NK-92 (cell line): ENCODE data around the gene SOCS7.

Source experiments
- DNase-seq: peaks from one replicate; lab custom pipeline; 2025; ENCODE audit not compliant: unreplicated experiment; lab: John Stamatoyannopoulos, UW

SOCS7 gene

DNA sequence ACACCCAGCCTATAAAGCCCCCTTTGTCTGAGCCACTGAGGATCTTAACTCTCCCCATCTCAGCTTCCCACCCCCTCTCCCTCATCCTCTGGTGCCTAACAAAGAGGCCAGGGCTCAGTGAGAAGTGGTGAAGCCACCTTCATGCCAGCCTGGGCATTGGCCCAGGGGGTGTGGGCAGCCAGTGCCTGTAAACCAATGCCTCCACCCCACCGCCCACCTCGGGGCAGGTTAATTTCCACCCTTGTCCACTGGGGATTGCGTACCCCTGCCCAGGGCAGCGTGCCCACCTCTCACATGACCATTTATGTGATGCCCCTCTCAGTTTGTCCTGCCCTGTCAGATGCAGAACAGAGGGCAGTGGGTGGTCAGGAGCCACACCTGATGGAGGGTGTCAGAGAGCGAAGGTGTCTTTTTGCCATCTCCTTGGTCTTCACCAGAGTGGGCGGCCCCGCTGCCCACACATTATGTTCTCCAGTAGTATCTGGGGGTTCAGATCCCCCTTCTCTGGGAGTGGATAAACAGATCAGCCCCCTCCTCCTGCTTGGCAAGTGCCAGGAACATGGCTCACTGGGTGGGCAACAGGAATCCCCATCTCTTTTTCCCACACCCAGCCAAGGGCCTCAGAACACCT lies 66.5 kb downstream of the SOCS7 start:
- no peak for DNase-seq

DNA sequence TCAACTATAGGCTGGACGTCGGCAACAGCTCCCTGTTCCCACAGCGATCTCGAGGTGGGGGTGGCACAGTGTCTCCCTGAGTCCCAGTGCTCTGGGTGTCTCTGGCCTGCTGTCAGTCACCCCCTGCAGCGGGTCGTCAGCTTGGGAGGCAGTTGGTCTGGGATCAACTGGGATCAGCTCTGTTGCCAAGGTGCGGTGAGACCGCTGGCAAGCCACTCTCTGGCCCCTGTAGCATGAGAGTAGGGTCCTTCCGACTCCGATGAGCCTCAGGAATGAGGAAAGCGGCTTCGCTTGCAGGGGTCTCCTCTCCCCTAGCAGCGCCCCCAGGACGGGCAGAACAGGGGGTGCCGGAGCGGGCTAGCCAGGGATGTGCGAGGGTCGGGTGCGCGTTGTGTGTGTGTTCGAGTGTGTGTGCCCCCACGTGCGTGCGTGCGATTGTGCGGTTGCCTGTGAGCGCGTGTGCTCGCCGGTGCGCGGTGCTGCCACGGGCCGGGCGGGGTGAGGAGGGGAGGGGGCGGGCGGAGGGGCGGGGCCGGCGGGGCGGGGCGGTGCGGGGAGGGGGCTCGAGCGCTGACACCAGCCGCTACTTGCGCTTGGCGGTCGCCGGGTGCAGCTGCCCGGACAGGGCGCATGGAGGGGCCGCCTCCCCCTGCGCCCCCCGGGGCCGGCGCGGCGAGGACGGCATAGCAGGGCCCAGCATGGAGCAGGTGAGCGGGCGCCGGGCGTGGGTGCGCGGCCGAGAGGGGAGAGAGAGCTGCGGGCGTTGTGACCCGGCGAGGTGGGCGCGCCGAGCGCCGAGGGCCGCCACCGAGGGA lies 67.3 kb downstream of the SOCS7 start:
- no peak for DNase-seq

DNA sequence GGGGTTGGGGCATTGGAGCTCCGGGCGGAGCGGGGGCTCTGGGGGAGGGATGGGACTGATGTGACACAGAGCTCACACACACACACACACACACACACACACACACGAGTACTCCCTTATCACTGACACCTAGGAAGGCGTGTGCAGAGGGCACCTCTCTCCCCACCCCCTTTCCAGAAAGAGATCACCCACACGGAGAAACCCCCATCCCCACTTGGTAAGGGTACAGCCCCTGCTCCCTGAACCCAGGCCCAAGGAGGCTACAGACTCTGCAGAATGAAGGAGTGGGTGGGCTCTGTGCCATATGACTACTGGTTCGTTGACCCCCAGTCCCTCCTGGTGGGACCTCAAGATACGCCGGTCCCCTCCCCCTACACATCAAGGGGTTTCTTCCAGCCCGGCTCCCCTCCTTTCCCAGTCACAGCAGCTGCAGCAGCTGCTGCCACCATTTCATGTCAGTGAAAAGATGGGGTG lies 67.9 kb downstream of the SOCS7 start:
- DNase-seq, result no peak

DNA sequence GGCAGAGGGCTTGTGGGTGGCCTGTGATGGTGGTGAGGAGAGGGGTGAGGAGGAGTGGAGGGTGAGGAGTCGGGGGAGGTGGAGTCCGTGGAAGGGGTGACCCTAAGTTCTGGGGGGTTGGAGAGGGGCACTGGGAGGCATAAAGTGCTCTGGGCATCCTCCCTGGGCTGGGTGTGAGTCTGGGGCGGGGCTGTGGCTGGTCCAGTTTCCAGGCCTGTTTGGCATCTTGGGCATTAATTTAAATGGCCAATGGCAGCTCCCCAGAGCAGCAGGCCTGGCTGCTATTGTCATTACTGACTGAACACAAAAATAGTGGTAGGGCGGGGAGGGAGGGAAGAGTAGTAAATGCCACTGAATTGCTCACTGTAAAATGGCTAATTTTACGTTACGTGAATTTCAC lies 68.9 kb downstream of the SOCS7 start:
- DNase-seq, result no peak

DNA sequence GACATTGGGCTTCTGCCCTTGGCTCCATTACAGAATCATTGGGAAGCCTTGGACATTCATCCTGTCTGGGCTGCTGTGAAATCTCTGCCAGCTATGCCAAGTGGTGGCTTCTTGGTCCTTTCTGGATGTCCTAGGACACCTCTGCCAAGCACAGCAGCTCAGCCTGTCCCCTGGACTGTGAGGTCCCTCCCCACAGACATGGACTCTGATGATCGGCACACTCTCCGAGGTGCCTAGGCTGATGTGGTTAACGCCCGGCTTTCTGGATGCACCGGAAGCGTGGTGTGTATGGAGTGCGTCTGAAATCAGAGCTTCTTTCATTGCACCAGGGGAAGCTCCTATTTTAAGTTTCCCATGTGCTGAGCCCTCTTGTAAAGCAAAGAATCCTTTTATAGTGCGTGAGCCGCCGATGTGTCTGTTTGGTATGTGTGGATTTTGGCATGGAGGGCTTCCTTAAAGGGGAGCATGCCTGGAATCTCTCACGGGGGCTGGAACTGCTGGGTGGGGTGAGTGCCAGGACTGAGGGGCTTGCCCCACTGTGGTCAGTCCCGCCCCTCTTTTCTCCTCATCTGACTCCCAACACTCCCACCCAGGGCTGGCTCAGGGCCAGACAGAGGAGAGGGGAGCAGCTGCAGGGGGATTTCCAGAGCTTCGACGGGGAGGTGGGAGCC lies 69.7 kb downstream of the SOCS7 start:
- DNase-seq, result no peak

DNA sequence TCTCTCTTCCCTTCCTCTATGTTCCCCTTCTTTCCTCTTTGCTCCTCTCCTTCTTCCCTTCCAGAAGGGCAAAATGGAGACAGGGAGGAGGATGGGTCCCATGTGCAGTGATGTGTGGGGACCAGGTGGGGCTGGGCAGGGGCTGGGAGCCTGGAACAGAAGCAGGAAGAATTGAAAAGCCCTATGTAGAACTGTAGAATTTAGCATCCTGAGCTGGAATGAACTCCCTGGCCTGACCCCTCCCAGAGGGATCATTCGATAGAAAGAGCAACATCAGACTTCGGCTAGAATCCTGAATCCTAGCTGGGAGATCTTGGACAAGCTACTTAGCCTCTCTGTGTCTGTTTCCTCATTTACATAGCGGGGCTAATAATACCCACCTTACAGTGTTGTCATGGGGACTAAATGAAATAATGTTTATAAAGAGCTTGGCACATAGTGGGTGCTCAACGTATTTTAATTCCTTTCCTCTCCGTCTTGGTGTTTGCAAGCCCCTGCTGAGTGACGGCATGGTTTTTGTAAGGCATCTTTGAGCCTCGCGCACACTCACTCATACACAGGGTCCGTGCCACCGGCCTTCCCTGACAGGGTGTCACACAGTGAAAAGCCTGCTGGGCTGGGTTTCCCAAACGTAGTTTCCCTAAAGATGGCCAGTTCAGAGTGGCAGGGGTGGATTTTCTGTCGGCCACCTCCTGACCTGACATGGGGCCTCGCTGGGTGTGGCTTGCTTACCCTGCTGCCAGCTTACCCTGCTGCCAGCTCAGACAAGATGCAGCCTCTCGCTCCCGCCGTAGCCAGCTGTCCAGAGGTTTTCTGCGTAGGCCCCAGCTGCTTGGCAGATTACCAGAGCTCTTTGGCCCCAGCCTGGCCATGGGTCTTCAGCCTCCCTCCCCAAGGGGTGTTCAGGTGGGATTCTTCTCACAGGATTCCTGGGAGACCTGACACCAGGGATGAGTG lies 70.5 kb downstream of the SOCS7 start:
- no peak for DNase-seq

DNA sequence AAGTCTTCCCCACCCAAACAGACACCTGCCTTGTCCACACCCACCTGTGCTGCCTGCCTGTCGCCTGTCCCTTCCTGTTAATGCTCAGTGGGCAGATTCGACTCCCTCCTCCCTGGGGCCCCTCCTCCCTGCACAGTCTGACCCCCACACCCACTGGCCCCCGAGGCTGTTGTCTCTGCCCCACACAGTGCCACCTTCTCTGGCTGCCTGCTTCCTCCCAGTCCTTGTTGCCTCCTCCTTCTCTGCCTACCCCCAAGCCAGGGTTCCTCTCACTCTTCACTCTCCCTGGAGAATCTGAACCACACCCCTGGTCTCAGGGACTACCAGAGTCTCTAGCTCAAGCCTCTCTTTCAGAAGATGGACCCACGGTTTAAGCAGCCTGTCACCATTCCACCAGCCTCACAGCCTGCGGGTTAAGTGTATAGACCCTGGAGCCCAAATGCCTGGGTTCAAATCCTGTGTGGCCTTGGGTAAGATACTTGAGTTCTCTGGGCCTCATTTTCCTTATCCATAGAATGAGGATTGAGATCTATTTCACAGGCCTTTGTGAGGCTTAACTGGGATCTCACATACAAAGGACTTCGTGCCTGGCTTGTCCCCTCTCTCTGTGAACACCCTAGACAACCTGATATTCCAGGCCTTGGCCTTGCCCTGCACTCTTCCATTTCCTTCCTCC lies 72.8 kb downstream of the SOCS7 start:
- DNase-seq, result no peak

DNA sequence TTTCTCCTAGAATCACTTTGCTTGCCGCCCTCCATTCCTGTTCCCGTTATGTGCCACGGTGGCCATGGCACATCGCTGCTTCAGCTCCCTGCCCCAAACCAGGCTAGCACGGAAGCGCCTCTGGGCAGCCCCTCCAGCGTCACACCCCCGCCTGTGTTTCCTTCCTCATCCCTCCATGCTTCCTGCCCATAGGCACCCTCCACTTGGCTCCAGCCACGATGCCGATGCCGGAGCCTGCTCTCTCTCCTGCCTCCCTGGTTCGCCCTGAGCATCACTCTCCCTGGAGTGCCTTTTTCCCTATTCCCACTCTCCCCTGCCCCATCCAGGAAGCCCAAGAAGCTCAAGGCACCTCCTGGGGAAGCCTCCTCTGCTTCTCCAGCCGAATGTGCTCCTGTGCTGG lies 73.4 kb downstream of the SOCS7 start:
- no peak for DNase-seq

DNA sequence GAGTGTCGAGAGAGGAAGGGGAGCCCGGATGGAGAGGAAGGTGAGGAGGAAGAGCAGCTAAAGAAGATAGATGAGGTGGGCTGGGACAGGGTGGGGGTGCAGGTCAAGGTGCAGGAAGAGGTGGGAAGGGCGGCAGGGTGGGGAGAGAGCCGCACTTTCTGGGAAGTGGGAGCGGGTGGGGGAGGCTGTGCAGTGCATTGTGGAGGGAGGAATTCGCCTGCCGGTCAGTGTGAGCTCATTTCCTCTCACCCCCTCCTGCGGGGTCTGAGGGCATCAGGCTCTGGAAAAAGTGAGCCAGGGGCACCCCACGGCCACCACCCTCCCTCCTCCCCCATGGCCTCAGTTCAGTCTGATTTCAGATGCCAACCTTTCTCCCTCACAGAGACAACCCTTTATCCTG lies 74.1 kb downstream of the SOCS7 start:
- no peak for DNase-seq

DNA sequence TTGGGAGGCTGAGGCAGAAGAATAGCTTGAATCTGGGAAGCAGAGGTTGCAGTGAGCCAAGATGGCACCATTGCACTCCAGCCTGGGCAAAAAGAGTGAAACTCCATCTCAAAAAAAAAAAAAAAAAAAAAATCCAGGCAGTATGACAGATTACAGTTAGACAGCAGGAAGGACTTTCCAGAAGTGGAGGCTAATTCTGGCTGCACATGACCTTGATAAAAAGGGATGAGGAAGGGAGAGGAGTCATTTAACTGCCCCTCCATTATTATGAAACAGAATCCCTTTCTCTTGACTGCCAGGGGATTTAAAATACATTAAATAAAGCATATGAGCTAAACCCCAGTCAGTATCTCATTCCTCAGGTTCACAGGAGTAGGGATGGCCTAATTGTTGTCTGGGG lies 74.8 kb downstream of the SOCS7 start:
- no peak for DNase-seq

DNA sequence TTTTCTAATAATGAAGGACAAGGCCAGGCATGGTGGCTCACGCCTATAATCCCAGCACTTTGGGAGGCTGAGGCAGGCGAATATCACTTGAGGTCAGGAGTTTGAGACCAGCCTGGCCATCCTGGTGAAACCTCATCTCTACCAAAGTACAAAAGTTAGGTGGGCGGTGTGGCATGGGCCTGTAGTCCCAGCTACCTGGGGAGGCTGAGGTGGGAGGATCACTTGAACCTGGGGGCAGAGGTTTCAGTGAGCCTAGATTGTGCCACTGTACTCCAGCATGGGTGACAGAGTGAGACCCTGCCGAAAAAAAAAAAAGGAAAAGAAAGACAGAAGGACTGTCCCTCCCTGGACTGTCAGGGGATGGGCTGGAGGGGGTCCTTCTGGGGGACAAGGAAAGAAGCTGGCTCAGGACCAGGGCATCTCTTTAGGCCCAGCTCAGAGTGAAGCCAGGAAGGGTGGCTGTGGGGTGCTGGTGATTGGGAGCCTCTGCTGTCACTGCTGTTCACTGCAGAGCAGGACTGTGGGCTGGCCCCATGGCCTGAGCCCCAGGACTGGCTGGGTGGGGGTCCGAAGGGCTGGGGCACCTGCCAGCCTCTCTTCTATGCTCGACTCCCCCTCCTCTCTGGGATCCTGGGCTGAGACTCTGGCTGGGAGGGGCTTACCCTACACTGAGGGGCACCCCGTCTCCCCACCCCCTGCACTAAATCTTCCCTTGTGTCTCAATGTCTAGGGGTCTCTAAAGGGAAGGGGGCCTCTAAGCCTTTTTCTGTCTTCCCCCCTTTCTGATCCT lies 75.7 kb downstream of the SOCS7 start:
- DNase-seq, result no peak

DNA sequence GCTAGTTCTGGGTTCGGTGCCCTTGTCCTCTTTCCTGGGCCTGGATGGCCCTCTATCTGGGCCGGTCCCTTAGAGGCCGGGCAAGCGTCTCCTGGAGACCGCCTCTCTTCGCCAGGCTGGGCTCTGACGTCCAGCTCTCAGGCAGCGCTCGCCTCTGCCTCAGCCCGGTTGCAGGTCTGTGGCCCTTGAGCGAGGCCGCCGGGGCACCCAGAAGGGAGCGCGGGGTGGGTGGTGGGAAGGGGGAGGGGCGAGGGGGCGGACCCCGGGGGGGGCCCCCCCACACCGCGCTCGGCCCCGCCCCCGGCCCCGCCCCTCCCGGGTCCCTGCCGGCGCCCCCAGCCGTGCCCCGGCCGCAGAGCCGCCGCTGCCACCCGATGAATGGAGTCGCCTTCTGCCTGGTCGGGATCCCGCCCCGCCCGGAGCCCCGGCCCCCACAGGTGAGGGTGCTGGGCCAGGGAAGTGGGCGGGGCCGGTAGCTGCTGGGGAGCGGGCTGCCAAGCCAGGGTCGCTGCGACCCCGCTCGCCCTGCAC lies 76.5 kb downstream of the SOCS7 start, which contains the start of gene ARHGAP23:
ARHGAP23 (plus strand) TSS at position 353 of the 531 bp plus-strand sequence; CDS start at position 375, 22 bp downstream.
- DNase-seq, result no peak

DNA sequence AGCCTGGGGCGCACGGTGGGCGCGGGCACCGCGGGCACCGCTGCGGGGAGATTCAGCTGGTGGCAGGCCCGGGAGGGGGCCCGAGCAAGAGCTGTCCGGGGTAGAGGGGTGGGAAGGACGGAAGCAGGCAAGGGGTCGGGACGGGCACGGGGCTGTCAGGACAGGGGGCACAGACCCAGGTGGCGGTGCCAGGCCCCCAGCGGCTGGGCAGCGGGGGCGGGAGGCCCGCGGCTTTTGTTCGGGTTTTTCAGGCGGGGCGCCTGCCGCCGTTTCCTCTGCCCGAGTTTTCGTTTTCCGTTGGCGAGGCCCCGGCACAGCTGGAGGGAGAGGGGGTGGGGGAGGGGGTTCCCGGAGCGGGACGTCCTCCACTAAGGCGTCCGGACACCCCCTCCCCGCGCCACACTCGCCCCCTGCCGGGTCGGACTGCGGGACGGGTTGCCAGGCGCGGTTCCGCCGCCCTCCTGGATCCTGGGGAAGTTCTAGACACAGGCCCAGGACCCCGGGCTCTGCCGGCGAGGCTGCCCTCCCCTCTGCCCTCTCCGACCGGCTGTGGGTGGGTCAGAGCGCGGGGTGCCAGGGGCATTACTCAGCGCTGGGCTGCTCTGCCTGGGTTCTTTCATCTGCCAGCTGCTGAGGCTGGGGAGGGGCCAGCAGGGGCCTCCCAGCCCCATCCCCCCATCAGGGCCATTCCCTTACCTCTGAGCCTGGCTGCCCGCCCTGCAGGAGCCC lies 77.2 kb downstream of the SOCS7 start:
- DNase-seq, result no peak

DNA sequence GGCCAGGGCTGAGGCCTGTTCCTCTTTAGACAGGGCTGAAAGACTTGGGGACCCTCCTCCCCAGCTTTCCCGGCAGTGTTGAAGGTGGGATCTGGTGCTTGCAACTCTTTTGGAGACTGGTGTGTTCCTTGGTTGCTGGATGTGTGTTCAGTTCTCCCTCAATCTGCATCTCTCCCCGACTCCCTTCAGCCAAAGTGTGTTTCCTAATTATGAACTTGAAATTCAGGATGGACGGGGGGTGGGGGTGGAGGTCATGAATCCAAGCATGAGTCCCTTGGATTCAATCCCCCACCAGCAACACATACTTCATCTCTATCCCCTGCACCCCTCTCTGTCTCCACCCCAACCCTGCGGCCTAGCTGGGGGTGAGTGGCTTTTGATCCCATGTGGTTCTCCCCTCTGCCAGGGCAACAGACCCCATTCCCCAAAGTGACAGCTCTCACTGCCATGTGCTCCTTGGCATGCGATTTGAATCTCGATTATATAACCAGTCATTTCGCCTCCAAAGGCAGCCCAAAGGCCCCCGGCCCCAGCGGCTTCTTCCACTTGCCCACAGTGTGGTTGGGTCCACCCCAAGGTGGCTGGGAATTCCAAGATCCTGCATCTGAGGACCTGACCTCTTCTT lies 77.9 kb downstream of the SOCS7 start:
- DNase-seq, result no peak

DNA sequence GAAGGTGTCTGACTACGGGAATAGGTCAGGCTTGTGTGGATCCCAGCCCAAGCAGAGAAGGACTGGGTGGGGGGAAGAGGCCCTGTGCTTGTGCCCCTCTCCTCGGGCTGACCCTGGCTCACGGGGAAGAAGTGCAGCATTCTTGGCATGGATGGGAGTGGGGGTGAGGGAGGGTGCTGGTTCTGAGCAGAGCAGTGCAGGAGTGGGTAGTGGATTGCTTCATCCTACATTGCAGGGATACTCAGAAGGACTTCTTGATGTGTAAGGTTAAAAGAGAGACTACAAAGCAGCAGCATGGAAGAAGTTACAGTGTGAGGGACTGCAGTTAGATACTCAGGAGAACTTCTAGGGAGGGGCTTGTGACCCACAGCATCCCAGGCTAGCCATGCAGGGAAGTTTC lies 78.7 kb downstream of the SOCS7 start:
- DNase-seq, result no peak

DNA sequence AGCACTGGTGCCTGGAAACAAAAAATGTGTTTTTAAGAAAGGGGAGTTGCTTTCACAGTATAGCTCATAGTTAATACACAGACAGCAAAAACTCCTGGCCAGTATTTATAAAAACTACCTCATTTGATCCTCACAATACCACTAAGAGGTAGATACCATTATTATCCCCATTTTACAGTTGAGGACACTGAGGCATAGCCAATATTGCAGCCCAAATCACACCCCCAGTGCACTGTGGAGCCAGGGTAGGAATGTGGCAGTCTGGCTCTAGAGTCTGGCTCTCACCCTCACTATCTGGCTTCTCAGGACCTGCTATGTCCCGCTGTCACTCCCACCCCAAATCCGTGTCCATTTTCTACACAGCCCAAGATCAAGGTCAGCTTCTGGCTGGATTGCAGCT lies 79.2 kb downstream of the SOCS7 start:
- no peak for DNase-seq

DNA sequence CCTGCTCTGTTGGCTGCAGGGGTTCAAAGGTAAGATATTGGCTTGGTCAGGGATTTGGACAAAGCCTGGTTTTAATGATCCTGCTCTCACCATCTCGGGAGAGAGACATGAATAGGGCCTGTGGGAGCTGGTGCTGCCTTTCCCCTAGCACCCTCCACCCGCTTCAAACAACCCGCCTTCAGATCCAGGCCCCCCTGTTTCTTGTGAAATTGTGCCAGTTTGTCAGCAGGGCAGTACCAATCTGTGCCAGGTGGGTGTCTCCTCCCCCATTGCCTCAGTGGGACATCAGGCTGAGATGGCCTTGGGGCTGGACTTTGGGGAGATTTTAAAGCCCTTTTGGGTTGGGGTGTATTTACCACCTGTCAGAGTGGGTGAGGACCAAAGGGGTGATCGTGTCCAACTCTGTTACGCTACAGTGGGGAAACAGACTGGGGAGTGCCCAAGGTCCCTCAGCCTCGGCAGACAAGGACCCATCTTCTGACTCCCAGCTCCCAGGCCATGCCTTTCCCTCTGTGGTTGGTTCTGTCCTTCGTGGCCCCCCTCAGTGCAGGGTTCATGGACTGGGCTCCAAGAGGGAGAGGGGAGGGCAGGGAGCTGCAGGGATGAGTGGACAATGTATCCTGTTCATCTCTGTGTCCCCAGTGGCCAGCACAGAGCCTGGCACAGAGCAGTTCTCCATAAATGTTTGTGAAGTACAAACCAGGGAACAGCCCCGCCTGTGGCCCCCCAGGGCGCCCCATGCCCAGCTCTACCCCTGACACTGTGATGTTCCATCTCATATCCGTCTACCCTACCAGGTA lies 79.9 kb downstream of the SOCS7 start:
- DNase-seq, result no peak
